Mesothelial cell of epicardium (in vitro differentiated cells): ENCODE results near the gene RNF125. TPM values are rescaled to one million over a fixed set of nuclear protein-coding genes. Genes with fewer than 3 reads are reported as not detected.

Experiments
- DNase-seq, 2 experiments: peaks; one replicate each; pipeline ENCODE4 v3.0.0; 2021; ENCODE audit warnings: low spot score in 2 of 2; ENCODE audit not compliant: unreplicated experiment in 2 of 2
- H3K27ac Mint-ChIP-seq: 2 replicates; pipeline ENCODE4 v1.8.0; 2021; ENCODE audit warnings: mixed read lengths
- H3K27me3 Mint-ChIP-seq: 2 replicates; pipeline ENCODE4 v1.8.0; 2021; ENCODE audit warnings: low read depth, mixed read lengths
- H3K36me3 Mint-ChIP-seq: 2 replicates; pipeline ENCODE4 v1.8.0; 2021; ENCODE audit warnings: mixed read lengths
- H3K4me1 Mint-ChIP-seq: 2 replicates; pipeline ENCODE4 v1.8.0; 2021; ENCODE audit warnings: mixed read lengths
- H3K4me3 Mint-ChIP-seq: 2 replicates; pipeline ENCODE4 v1.8.0; 2021; ENCODE audit warnings: mild to moderate bottlenecking, moderate library complexity, mixed read lengths
- H3K9me3 Mint-ChIP-seq: 2 replicates; pipeline ENCODE4 v1.8.0; 2021; ENCODE audit warnings: mixed read lengths
- CTCF ChIP-seq: fragments of 200-600 bp; sonication (generic); IDR thresholded peaks from one replicate; pipeline ENCODE4 v1.5.0; 2021; ENCODE audit warnings: antibody characterized with exemption; ENCODE audit not compliant: unreplicated experiment
- total RNA-seq: library from RNA; stranded (reverse); gene quantifications from 3 replicates; pipeline ENCODE4 v1.2.1, GENCODE V29; 2021

The RNF125 gene
- total RNA-seq, 1 donor from 2014 or later = 0.74 TPM

GRCh38 chr18:32122039-32122438 is 103.4 kb downstream of the RNF125 start:
- no peak for TF ChIP-seq CTCF
- DNase-seq = no peak
- Mint-ChIP-seq H3K4me1 (no peaks in the 10 kb centered on the region), H3K4me3 (no peak overlapping the region), H3K36me3 (peaks cover 29% of the 10 kb centered on the region), H3K27ac (no peak overlapping the region), H3K9me3 (no peaks in the 10 kb centered on the region), H3K27me3 (no peaks in the 10 kb centered on the region)

Other genes starting within 250 kb of the RNF125 start
- 34.9 to 39.8 TPM (median 35.6 TPM) in 3 replicates for gene TRAPPC8, start 75.7 kb upstream of the RNF125 start, total RNA-seq
- 28.5 to 37.9 TPM (median 31.9 TPM) in 3 replicates for gene RNF138, start 73.0 kb downstream of the RNF125 start, total RNA-seq
- 0.18 TPM in 1 of 3 replicates, not detected in the others for gene MEP1B, start 171.2 kb downstream of the RNF125 start, total RNA-seq